H9 (cell line): Measurements from ENCODE around the gene ANK2. TPM values are rescaled to one million over a fixed set of nuclear protein-coding genes. Genes with fewer than 3 reads are reported as not detected.

Source experiments
- DNase-seq: peaks from one replicate; pipeline ENCODE4 v3.0.0-alpha.2; 2017
- H2AFZ ChIP-seq: one replicate; pipeline ENCODE4 v1.6.1; 2013; ENCODE audit warnings: mild to moderate bottlenecking, low read length, control low read depth, moderate library complexity
- H2AK5ac ChIP-seq: 2 replicates; pipeline ENCODE4 v1.6.1; 2013; ENCODE audit warnings: low read length, control low read depth, mixed read lengths; ENCODE audit not compliant: insufficient read length
- H2BK120ac ChIP-seq: one replicate; pipeline ENCODE4 v1.6.1; 2013; ENCODE audit warnings: low read depth, mild to moderate bottlenecking, low read length, control low read depth, inconsistent platforms; ENCODE audit not compliant: poor library complexity, severe bottlenecking
- H2BK12ac ChIP-seq: 2 replicates; pipeline ENCODE4 v1.6.1; 2013; ENCODE audit warnings: low read length, control low read depth, mixed read lengths, low read depth; ENCODE audit not compliant: insufficient read length
- H2BK15ac ChIP-seq: 2 replicates; pipeline ENCODE4 v1.6.1; 2013; ENCODE audit warnings: low read depth, low read length, control low read depth
- H2BK20ac ChIP-seq: one replicate; pipeline ENCODE4 v1.6.1; 2013; ENCODE audit warnings: low read depth, mild to moderate bottlenecking, low read length, control low read depth, inconsistent platforms; ENCODE audit not compliant: poor library complexity, severe bottlenecking
- H2BK5ac ChIP-seq: 2 replicates; pipeline ENCODE4 v1.6.1; 2013; ENCODE audit warnings: low read length, control low read depth, mixed read lengths; ENCODE audit not compliant: insufficient read length
- H3K14ac ChIP-seq: 2 replicates; pipeline ENCODE4 v1.6.1; 2013; ENCODE audit warnings: low read length, control low read depth; ENCODE audit not compliant: insufficient read depth
- H3K18ac ChIP-seq: 2 replicates; pipeline ENCODE4 v1.6.1; 2013; ENCODE audit warnings: low read depth, mild to moderate bottlenecking, mixed read lengths, low read length, control low read depth; ENCODE audit not compliant: insufficient read length
- H3K23ac ChIP-seq: 2 replicates; pipeline ENCODE4 v1.6.1; 2013; ENCODE audit warnings: low read length, control low read depth, mixed read lengths, low read depth; ENCODE audit not compliant: insufficient read length
- H3K23me2 ChIP-seq: 2 replicates; pipeline ENCODE4 v1.6.1; 2013; ENCODE audit warnings: low read depth, mild to moderate bottlenecking, mixed read lengths, low read length, control low read depth; ENCODE audit not compliant: insufficient read length, poor library complexity, severe bottlenecking
- H3K27ac ChIP-seq: 2 replicates; pipeline ENCODE4 v1.5.1; 2013; ENCODE audit warnings: low read length, control low read depth, mixed read lengths, low read depth; ENCODE audit not compliant: insufficient read length
- H3K27me3 ChIP-seq: 2 replicates; pipeline ENCODE4 v1.6.1; 2013; ENCODE audit warnings: low read length, control low read depth, inconsistent platforms; ENCODE audit not compliant: insufficient read depth
- H3K4ac ChIP-seq: 2 replicates; pipeline ENCODE4 v1.6.1; 2013; ENCODE audit warnings: low read depth, mild to moderate bottlenecking, control low read depth, inconsistent platforms, low read length, moderate library complexity
- H3K4me1 ChIP-seq: 2 replicates; pipeline ENCODE4 v1.6.1; 2013; ENCODE audit warnings: low read length, control low read depth, inconsistent platforms; ENCODE audit not compliant: insufficient read depth
- H3K4me2 ChIP-seq: 2 replicates; pipeline ENCODE4 v1.6.1; 2013; ENCODE audit warnings: low read length, control low read depth, mixed read lengths; ENCODE audit not compliant: insufficient read length, insufficient read depth
- H3K56ac ChIP-seq: 2 replicates; pipeline ENCODE4 v1.6.1; 2013; ENCODE audit warnings: low read depth, mild to moderate bottlenecking, mixed read lengths, low read length, control low read depth; ENCODE audit not compliant: insufficient read length
- H3K79me1 ChIP-seq: 2 replicates; pipeline ENCODE4 v1.6.1; 2013; ENCODE audit warnings: low read depth, mild to moderate bottlenecking, moderate library complexity, low read length, control low read depth, inconsistent platforms; ENCODE audit not compliant: insufficient read depth, poor library complexity, severe bottlenecking
- H3K79me2 ChIP-seq: 2 replicates; pipeline ENCODE4 v1.6.1; 2013; ENCODE audit warnings: low read length, control low read depth, inconsistent platforms; ENCODE audit not compliant: insufficient read depth
- H3K9ac ChIP-seq: 2 replicates; pipeline ENCODE4 v1.6.1; 2013; ENCODE audit warnings: low read length, control low read depth, mixed read lengths; ENCODE audit not compliant: insufficient read length; ENCODE audit errors: extremely low read depth
- H3K9me3 ChIP-seq: one replicate; pipeline ENCODE4 v1.6.1; 2013; ENCODE audit warnings: low read depth, low read length, inconsistent platforms; ENCODE audit not compliant: control insufficient read depth
- H3T11ph ChIP-seq: one replicate; pipeline ENCODE4 v1.6.1; 2013; ENCODE audit warnings: mild to moderate bottlenecking, low read length, control low read depth, inconsistent platforms
- H4K20me1 ChIP-seq: one replicate; pipeline ENCODE4 v1.6.1; 2013; ENCODE audit not compliant: control insufficient read depth, insufficient read length, insufficient read depth
- H4K5ac ChIP-seq: 2 replicates; pipeline ENCODE4 v1.6.1; 2013; ENCODE audit warnings: low read depth, mild to moderate bottlenecking, mixed read lengths, low read length, control low read depth; ENCODE audit not compliant: insufficient read length
- H4K8ac ChIP-seq: replicated peaks from 2 replicates; pipeline ENCODE4 v1.6.1; 2013; ENCODE audit warnings: low read length, control low read depth, mixed read lengths, low read depth; ENCODE audit not compliant: insufficient read length
- H4K91ac ChIP-seq: 2 replicates; pipeline ENCODE4 v1.6.1; 2013; ENCODE audit warnings: low read depth, mild to moderate bottlenecking, moderate library complexity, mixed read lengths, low read length, control low read depth; ENCODE audit not compliant: insufficient read length
- H3K27ac Mint-ChIP-seq, 3 experiments: 2 replicates in 2 of 3; 3 replicates in 1 of 3; pipeline ENCODE4 v1.8.0; 2020 to 2021; ENCODE audit warnings: mixed read lengths in 3 of 3, mild to moderate bottlenecking in 1 of 3, moderate library complexity in 1 of 3
- H3K27me3 Mint-ChIP-seq: 2 replicates; pipeline ENCODE4 v1.8.0; 2021; ENCODE audit warnings: low read depth, mild to moderate bottlenecking, moderate library complexity, mixed read lengths
- H3K36me3 Mint-ChIP-seq, 3 experiments: 2 replicates in 2 of 3; 3 replicates in 1 of 3; pipeline ENCODE4 v1.8.0; 2020 to 2021; ENCODE audit warnings: low read depth in 3 of 3, mixed read lengths in 3 of 3; ENCODE audit not compliant: insufficient read depth in 1 of 3
- H3K4me1 Mint-ChIP-seq, 2 experiments: 2 replicates each; pipeline ENCODE4 v1.8.0; 2020; ENCODE audit warnings: mixed read lengths in 2 of 2
- H3K4me3 Mint-ChIP-seq, 2 experiments: 2 replicates in 1 of 2; 3 replicates in 1 of 2; pipeline ENCODE4 v1.8.0; 2020 to 2021; ENCODE audit warnings: mild to moderate bottlenecking in 2 of 2, mixed read lengths in 2 of 2, moderate library complexity in 1 of 2
- H3K9me3 Mint-ChIP-seq, 2 experiments: 2 replicates in 1 of 2; 3 replicates in 1 of 2; pipeline ENCODE4 v1.8.0; 2020; ENCODE audit warnings: mild to moderate bottlenecking in 2 of 2, mixed read lengths in 2 of 2, moderate library complexity in 1 of 2
- CTCF ChIP-seq: fragments of 200-600 bp; sonication (generic); conservative IDR thresholded peaks from 3 replicates; pipeline ENCODE4 v1.8.0; 2021; ENCODE audit warnings: antibody characterized with exemption, mild to moderate bottlenecking
- WGBS: extraction: QIAGEN DNeasy Blood & Tissue Kit; methylation state at CpG from one replicate; pipeline ENCODE4 v1.1.7; 2013; ENCODE audit warnings: missing lambda C conversion rate, low lambda C conversion rate, mixed read lengths; ENCODE audit not compliant: insufficient read length; ENCODE audit errors: extremely low coverage; 5-methylcytosine and 5-hydroxymethylcytosine counted together
- total RNA-seq: library from RNA; stranded (reverse); gene quantifications from 2 replicates; pipeline ENCODE4 v1.2.1, GENCODE V29; 2021

ANK2 gene
- total RNA-seq, 1 experiment from 2014 or later: 36.8 TPM

- Mint-ChIP-seq H3K9me3 (no peaks in the 10 kb centered on the region), H3K27me3 (no peaks in the 10 kb centered on the region), H3K4me1 (peaks cover 16 to 18% of the 10 kb centered on the region in 2 experiments), H3K36me3 (peaks cover 2 to 21% (median 3%) of the 10 kb centered on the region in 3 experiments; a peak in 5 of 7 replicates), H3K4me3 (no peak overlapping the region), H3K27ac (no peak overlapping the region)
- Histone ChIP-seq H3K18ac (no peak overlapping the region), H3K23me2 (no peaks in the 10 kb centered on the region), H3K9me3 (no peaks in the 10 kb centered on the region), H3K9ac (no peak overlapping the region), H4K20me1 (no peaks in the 10 kb centered on the region), H3K4me1 (peaks cover 3% of the 10 kb centered on the region; the same call in 1 of the 2 replicates), H3K27ac (no peak overlapping the region), H3K79me2 (no peaks in the 10 kb centered on the region), H2AK5ac (no peak overlapping the region), H3K23ac (no peak overlapping the region), H3K4me2 (no peak overlapping the region), H2AFZ (no peak overlapping the region), H4K8ac (no peak overlapping the region), H3T11ph (no peak overlapping the region), H3K14ac (no peak overlapping the region), H3K4ac (no peak overlapping the region), H2BK12ac (no peak overlapping the region), H2BK20ac (no peak overlapping the region), H3K56ac (no peak overlapping the region), H4K5ac (no peak overlapping the region), H3K27me3 (no peaks in the 10 kb centered on the region), H2BK15ac (no peak overlapping the region), H4K91ac (no peak overlapping the region), H3K79me1 (no peaks in the 10 kb centered on the region), H2BK5ac (no peak overlapping the region), H2BK120ac (no peak overlapping the region)
- no peak for TF ChIP-seq CTCF
- no peak for DNase-seq
- no CpG with 5 or more reads among the region's 4 CpGs for WGBS
These were observed 278.0 kb downstream of the ANK2 start for GRCh38 chr4:113327494-113327893.
